HL-60 (cell line): ENCODE measurements around the gene GXYLT2.

Source experiments
- GABPA ChIP-seq: IDR thresholded peaks from 2 replicates; pipeline ENCODE4 v1.6.1; 2012; ENCODE audit warnings: low read depth
- POLR2AphosphoS5 ChIP-seq: IDR thresholded peaks from 2 replicates; pipeline ENCODE4 v1.6.1; 2012; ENCODE audit warnings: low read depth
- SPI1 ChIP-seq: IDR thresholded peaks from 2 replicates; pipeline ENCODE4 v1.6.1; 2012; ENCODE audit warnings: low read depth, mild to moderate bottlenecking, borderline replicate concordance
- TF ChIP-seq, protein P1 (sequence below): IDR thresholded peaks from one replicate; pipeline ENCODE4 v1.5.1; 2011; ENCODE audit warnings: low read length, control low read depth, inconsistent platforms; ENCODE audit not compliant: insufficient read depth
- TF ChIP-seq, protein P2 (sequence below): IDR thresholded peaks from 2 replicates; pipeline ENCODE4 v1.6.1; 2012; ENCODE audit warnings: low read depth; ENCODE audit not compliant: insufficient replicate concordance

DNA sequence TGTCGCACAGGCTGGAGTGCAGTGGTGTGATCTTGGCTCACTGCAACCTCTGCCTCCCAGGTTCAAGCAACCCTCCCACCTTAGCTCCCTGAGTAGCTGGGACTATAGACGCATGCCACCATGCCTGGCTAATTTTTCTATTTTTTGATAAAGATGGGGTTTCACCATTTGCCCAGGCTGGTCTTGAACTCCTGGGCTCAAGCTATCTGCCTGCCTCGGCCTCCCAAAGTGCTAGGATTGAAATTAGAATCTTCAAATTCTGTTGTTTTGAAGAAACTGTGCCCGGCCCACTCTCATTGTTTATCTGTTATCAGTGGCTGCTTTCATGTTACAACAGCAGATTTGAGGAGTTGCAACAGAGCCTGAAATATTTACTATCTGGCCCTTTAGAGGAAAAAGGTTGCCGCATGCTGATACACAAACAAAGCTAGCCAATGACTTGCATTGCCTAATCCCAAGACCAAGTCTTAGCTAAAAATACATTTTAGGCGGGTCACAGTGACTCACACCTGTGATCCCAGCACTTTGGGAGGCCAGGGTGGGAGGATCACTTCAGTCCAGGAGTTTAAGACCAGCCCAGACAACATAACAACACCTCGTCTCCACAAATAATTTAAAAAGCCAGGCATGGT, 65.6 kb downstream of the GXYLT2 start:
- TF ChIP-seq POLR2AphosphoS5 (no peak), GABPA (no peak), SPI1 (no peak)
- TF ChIP-seq, protein P1, sequence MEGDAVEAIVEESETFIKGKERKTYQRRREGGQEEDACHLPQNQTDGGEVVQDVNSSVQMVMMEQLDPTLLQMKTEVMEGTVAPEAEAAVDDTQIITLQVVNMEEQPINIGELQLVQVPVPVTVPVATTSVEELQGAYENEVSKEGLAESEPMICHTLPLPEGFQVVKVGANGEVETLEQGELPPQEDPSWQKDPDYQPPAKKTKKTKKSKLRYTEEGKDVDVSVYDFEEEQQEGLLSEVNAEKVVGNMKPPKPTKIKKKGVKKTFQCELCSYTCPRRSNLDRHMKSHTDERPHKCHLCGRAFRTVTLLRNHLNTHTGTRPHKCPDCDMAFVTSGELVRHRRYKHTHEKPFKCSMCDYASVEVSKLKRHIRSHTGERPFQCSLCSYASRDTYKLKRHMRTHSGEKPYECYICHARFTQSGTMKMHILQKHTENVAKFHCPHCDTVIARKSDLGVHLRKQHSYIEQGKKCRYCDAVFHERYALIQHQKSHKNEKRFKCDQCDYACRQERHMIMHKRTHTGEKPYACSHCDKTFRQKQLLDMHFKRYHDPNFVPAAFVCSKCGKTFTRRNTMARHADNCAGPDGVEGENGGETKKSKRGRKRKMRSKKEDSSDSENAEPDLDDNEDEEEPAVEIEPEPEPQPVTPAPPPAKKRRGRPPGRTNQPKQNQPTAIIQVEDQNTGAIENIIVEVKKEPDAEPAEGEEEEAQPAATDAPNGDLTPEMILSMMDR: no peak
- TF ChIP-seq, protein P2, sequence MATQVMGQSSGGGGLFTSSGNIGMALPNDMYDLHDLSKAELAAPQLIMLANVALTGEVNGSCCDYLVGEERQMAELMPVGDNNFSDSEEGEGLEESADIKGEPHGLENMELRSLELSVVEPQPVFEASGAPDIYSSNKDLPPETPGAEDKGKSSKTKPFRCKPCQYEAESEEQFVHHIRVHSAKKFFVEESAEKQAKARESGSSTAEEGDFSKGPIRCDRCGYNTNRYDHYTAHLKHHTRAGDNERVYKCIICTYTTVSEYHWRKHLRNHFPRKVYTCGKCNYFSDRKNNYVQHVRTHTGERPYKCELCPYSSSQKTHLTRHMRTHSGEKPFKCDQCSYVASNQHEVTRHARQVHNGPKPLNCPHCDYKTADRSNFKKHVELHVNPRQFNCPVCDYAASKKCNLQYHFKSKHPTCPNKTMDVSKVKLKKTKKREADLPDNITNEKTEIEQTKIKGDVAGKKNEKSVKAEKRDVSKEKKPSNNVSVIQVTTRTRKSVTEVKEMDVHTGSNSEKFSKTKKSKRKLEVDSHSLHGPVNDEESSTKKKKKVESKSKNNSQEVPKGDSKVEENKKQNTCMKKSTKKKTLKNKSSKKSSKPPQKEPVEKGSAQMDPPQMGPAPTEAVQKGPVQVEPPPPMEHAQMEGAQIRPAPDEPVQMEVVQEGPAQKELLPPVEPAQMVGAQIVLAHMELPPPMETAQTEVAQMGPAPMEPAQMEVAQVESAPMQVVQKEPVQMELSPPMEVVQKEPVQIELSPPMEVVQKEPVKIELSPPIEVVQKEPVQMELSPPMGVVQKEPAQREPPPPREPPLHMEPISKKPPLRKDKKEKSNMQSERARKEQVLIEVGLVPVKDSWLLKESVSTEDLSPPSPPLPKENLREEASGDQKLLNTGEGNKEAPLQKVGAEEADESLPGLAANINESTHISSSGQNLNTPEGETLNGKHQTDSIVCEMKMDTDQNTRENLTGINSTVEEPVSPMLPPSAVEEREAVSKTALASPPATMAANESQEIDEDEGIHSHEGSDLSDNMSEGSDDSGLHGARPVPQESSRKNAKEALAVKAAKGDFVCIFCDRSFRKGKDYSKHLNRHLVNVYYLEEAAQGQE: no peak
